Liver (tissue), 3 donors: Measurements from ENCODE around the gene YKT6.

Experiments
- CTCF ChIP-seq: fragments of 150-350 bp; IDR thresholded peaks from 2 replicates; pipeline ENCODE4 v1.5.1; 2017; ENCODE audit warnings: improper control_type of control experiment, low read depth, low read length; ENCODE audit not compliant: missing input control
- JUND ChIP-seq, 2 donors: IDR thresholded peaks; 2 replicates each; pipeline ENCODE4 v1.6.1; 2016; ENCODE audit warnings: antibody characterized with exemption in 2 of 2
- MAX ChIP-seq: IDR thresholded peaks from 2 replicates; pipeline ENCODE4 v1.6.1; 2016; ENCODE audit warnings: antibody characterized with exemption
- RAD21 ChIP-seq, 2 donors: IDR thresholded peaks; 2 replicates each; pipeline ENCODE4 v1.6.1; 2016; ENCODE audit warnings: antibody characterized with exemption in 2 of 2, mild to moderate bottlenecking in 2 of 2
- REST ChIP-seq: IDR thresholded peaks from 2 replicates; pipeline ENCODE4 v1.6.1; 2016; ENCODE audit warnings: antibody characterized with exemption, mild to moderate bottlenecking
- SP1 ChIP-seq: IDR thresholded peaks from 2 replicates; pipeline ENCODE4 v1.6.1; 2018; ENCODE audit warnings: antibody characterized with exemption, mild to moderate bottlenecking
- TAF1 ChIP-seq: conservative IDR thresholded peaks from 2 replicates; pipeline ENCODE4 v1.6.1; 2016; ENCODE audit warnings: antibody characterized with exemption, mild to moderate bottlenecking
- ZBTB33 ChIP-seq: IDR thresholded peaks from 2 replicates; pipeline ENCODE4 v1.6.1; 2016; ENCODE audit warnings: antibody characterized with exemption
- donor health status: healthy.
- donor health status: healthy.

GRCh38 chr7:44218418-44219201, 17.8 kb downstream of the YKT6 start:
- no peak for TF ChIP-seq CTCF
- no peak for TF ChIP-seq ZBTB33
- no peak for TF ChIP-seq MAX
- no peak for TF ChIP-seq REST
- TF ChIP-seq RAD21 (IDR thresholded peaks at IDR 0.05): no peak
- no peak for TF ChIP-seq SP1
- TF ChIP-seq TAF1: no peak
- no peak for TF ChIP-seq JUND (IDR thresholded peaks at IDR 0.05)
